Measurements from ENCODE around the gene HSFX1.

The HSFX1 gene

GRCh38 chrX:149804102-149804501 is 30.2 kb downstream of the HSFX1 start:
- no peak for DNase-seq (ENCODE audit: low read depth, low spot score)

GRCh38 chrX:149807747-149808458 is 34.0 kb downstream of the HSFX1 start:
- no peak for DNase-seq (ENCODE audit: low read depth, low spot score)

DNA sequence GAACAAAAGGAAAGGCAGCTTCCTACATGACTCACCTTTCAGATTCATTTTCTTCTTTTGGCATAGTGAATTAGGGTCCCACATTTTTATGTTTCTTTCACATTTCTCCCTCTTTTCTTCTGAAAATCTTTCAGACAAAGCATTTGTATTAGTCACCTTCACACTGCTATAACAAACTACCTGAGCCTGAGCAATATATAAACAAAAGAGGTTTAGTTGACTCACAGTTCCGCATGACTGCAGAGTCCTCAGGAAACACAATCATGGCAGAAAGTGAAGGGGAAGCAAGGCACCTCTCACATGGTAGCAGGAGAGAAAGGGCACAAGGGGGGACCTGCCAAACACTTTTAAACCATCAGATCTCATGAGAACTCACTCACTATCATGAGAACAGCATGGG is 44.8 kb downstream of the HSFX1 start:
- DNase-seq (ENCODE audit: low read depth, low spot score) = no peak

DNA sequence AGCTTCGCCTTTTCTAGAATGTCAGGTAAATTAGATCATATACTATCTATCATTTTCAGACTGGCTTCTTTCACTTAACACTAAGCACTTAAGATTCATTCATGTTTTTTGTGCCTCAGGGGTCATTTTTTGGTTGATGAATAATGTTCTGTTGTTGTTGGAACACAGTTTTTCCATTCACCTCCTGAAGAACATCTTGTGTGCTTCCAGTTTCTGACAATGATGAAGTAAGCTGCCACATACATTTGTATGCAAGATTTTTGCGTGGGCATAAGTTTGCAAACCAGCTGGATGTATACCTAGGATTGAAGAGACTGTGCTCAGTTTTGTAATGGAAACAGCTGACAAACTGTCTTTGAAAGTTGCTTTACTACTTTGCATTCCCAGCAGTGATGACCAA is 45.5 kb downstream of the HSFX1 start:
- no peak for DNase-seq (ENCODE audit: low read depth, low spot score)

DNA sequence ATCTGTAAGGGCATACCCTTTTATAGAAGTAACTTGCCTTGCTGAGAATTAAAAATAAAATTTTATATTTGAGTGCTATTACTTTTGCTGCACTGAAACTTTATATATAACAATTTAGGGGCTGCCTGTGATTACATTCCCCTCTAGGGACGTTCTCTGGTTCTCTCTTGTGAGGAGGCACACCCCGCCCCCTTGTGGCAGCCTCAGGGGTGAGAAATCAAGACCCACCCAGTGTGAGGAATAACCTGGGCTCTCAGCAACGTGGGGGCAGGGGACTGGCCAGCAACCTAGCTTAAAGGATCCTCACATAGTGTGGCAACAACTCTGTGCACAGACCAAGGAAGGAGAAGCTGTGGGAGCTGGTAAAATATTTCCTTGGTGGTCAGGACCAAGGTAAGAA is 51.6 kb downstream of the HSFX1 start:
- no peak for DNase-seq (ENCODE audit: low read depth, low spot score)
